ENCODE data around the gene IZUMO3. TPM values are rescaled to one million over a fixed set of nuclear protein-coding genes. Genes with fewer than 3 reads are reported as not detected.

IZUMO3 gene
- total RNA-seq, 1 donor from 2014 or later: not detected

DNA sequence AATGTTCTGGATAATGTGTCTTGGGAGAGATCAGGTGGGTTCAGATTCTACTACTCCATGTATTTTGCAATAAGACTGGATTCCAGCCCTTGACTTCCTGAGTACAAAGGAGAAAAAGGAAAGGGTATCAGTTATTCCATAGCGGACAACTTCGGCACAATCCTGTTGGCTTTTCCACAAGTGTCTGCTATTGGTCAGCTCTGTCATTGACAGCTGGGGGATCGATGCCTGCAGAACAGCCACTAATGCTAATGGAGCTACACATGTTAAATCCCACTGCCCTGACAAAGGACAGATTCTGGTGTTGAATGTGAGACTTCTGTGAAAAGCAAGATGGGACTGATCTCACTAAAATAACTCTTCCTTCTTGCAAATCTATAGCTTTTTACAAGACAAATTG lies 41.2 kb downstream of the IZUMO3 start:
- H3K4me1 ChIP-seq: no peaks in the 10 kb centered on the region
- no peaks in the 10 kb centered on the region for H3K27me3 ChIP-seq
- no peak overlapping the region for H3K4me3 ChIP-seq
- no peak overlapping the region for H3K27ac ChIP-seq
- no peaks in the 10 kb centered on the region for H3K36me3 ChIP-seq
- no peaks in the 10 kb centered on the region for H3K9me3 ChIP-seq
- intact Hi-C loops (cut with DNase I): no loop called here
- DNase-seq (ENCODE audit: extremely low spot score in 2 of 2): no peak
- TF ChIP-seq POLR2A (IDR thresholded peaks at IDR 0.05) (no peak), POLR2AphosphoS5 (IDR thresholded peaks at IDR 0.05; ENCODE audit: insufficient read depth in 1 of 2, low read depth in 1 of 2) (no peak), CTCF (IDR thresholded peaks at IDR 0.05) (no peak)

- no peak for TF ChIP-seq POLR2A (IDR thresholded peaks at IDR 0.05)
- TF ChIP-seq CTCF (IDR thresholded peaks at IDR 0.05): no peak
- TF ChIP-seq POLR2AphosphoS5 (IDR thresholded peaks at IDR 0.05; ENCODE audit: insufficient read depth in 1 of 2, low read depth in 1 of 2): no peak
- no peaks in the 10 kb centered on the region for H3K9me3 ChIP-seq
- H3K4me1 ChIP-seq: no peaks in the 10 kb centered on the region
- H3K36me3 ChIP-seq: no peaks in the 10 kb centered on the region
- H3K27ac ChIP-seq: no peak overlapping the region
- no peak for DNase-seq (ENCODE audit: extremely low spot score in 2 of 2)
- H3K27me3 ChIP-seq: no peaks in the 10 kb centered on the region
- H3K4me3 ChIP-seq: no peak overlapping the region
- intact Hi-C loops (cut with DNase I): no loop called here
Measured at GRCh38 chr9:24502206-24502937, 43.3 kb downstream of the IZUMO3 start.

DNA sequence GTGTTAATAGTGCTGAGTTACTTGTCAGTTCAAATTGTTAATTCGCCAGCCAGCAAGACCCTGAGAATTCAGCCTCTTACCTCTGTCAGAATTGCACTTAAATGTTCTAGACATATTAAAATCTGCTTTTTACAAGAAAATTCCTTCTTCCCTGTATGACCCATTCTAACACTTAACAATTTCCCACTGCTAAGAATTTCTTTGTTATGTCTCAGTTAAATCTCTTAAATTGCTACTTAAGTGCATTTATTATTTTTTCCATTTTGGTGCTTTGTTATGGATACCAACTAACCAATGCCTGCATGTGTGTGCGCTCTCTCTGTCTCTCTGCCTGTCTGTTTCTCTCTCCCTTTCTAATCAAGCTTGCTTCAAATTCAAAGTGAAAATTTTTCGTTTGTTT lies 44.9 kb downstream of the IZUMO3 start:
- TF ChIP-seq POLR2A (IDR thresholded peaks at IDR 0.05) (no peak), CTCF (IDR thresholded peaks at IDR 0.05) (no peak), POLR2AphosphoS5 (IDR thresholded peaks at IDR 0.05; ENCODE audit: insufficient read depth in 1 of 2, low read depth in 1 of 2) (no peak)
- no peaks in the 10 kb centered on the region for H3K4me1 ChIP-seq
- intact Hi-C loops (cut with DNase I): no loop called here
- no peaks in the 10 kb centered on the region for H3K36me3 ChIP-seq
- no peak overlapping the region for H3K4me3 ChIP-seq
- no peaks in the 10 kb centered on the region for H3K9me3 ChIP-seq
- no peak for DNase-seq (ENCODE audit: extremely low spot score in 2 of 2)
- H3K27ac ChIP-seq: no peak overlapping the region
- H3K27me3 ChIP-seq: no peaks in the 10 kb centered on the region

DNA sequence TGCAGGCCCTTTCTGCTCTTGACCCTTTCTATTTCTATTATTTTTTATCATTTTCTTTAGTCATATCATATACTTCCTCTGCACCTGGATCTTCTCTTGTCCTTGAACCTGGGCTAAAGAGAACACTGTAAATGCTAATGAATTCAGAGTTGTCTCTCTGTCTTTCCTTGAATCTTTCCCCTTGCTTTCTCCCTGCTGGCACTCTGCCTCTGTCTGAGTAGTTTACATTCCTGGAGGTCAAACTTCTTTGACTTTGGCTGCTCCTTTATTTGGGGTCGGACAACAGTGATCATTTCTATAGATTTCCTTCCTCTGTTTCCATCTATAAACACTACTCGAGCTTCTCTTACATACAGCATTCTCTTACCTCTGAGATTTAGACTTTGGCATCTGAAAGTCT lies 47.1 kb downstream of the IZUMO3 start:
- Histone ChIP-seq H3K9me3 (no peaks in the 10 kb centered on the region), H3K4me1 (no peaks in the 10 kb centered on the region), H3K27ac (no peak overlapping the region), H3K4me3 (no peak overlapping the region), H3K27me3 (no peaks in the 10 kb centered on the region), H3K36me3 (no peaks in the 10 kb centered on the region)
- intact Hi-C loops (cut with DNase I): no loop called here
- DNase-seq (ENCODE audit: extremely low spot score in 2 of 2): no peak
- TF ChIP-seq POLR2A (IDR thresholded peaks at IDR 0.05) (no peak), POLR2AphosphoS5 (IDR thresholded peaks at IDR 0.05; ENCODE audit: insufficient read depth in 1 of 2, low read depth in 1 of 2) (no peak), CTCF (IDR thresholded peaks at IDR 0.05) (no peak)

- no peak for TF ChIP-seq POLR2A (IDR thresholded peaks at IDR 0.05)
- TF ChIP-seq CTCF (IDR thresholded peaks at IDR 0.05): no peak
- TF ChIP-seq POLR2AphosphoS5 (IDR thresholded peaks at IDR 0.05; ENCODE audit: insufficient read depth in 1 of 2, low read depth in 1 of 2): no peak
- Histone ChIP-seq H3K27me3 (no peaks in the 10 kb centered on the region), H3K9me3 (no peaks in the 10 kb centered on the region), H3K27ac (no peak overlapping the region), H3K4me1 (no peaks in the 10 kb centered on the region), H3K36me3 (no peaks in the 10 kb centered on the region), H3K4me3 (no peak overlapping the region)
- intact Hi-C loops (cut with DNase I): no loop called here
- no peak for DNase-seq (ENCODE audit: extremely low spot score in 2 of 2)
Measured at GRCh38 chr9:24497671-24498070, 48.0 kb downstream of the IZUMO3 start.
